Stimulated activated CD8-positive, alpha-beta memory T cell treated with anti-CD3 and anti-CD28 coated beads, Interleukin-4, amount 100 ng/mL, for 4 hours (primary cell): Measurements from ENCODE around the gene KIAA1549.
"Not testable (repeated sequence)": the region's sequence is repeated elsewhere in the genome, so short reads cannot be mapped to it uniquely, and the experiment has no call there.

Experiments used
- DNase-seq, 2 donors: peaks; one replicate each; pipeline ENCODE4 v3.0.0-alpha.2; 2020; ENCODE audit warnings: low read depth in 2 of 2, low spot score in 1 of 2

KIAA1549 gene

GRCh38 chr7:138981332-138982203, at the start of gene KIAA1549:
KIAA1549 (minus strand) TSS chr7:138981389; CDS start chr7:138981269, 120 bp downstream.
- DNase-seq: peak in 1 of 2 donors; percentile 13

GRCh38 chr7:139029353-139029752, 48.2 kb upstream of the KIAA1549 start:
- no peak for DNase-seq

GRCh38 chr7:139026551-139026950, 45.4 kb upstream of the KIAA1549 start:
- no peak for DNase-seq

- not testable (repeated sequence) for DNase-seq
These were observed 44.7 kb upstream of the KIAA1549 start for GRCh38 chr7:139025861-139026260.

GRCh38 chr7:139023076-139023475, 41.9 kb upstream of the KIAA1549 start:
- DNase-seq: no peak

GRCh38 chr7:139022286-139022685, 41.1 kb upstream of the KIAA1549 start:
- no peak for DNase-seq

- no peak for DNase-seq
These were observed 37.7 kb upstream of the KIAA1549 start for GRCh38 chr7:139018910-139019309.

GRCh38 chr7:139016931-139017511, 35.8 kb upstream of the KIAA1549 start:
- peak; percentile 28 to 32 for DNase-seq

GRCh38 chr7:139011373-139011772, 30.2 kb upstream of the KIAA1549 start:
- no peak for DNase-seq

GRCh38 chr7:139004321-139005090, 23.3 kb upstream of the KIAA1549 start:
- no peak for DNase-seq

GRCh38 chr7:138999414-138999813, 18.2 kb upstream of the KIAA1549 start:
- no peak for DNase-seq

GRCh38 chr7:138992052-138992531, 10.9 kb upstream of the KIAA1549 start:
- no peak for DNase-seq

- no peak for DNase-seq
These were observed 6.5 kb upstream of the KIAA1549 start for GRCh38 chr7:138987686-138988085.

GRCh38 chr7:138982204-138982623, 1.0 kb upstream of the KIAA1549 start:
- DNase-seq: no peak

- no peak for DNase-seq
These were observed 462 bp downstream of the KIAA1549 start for GRCh38 chr7:138980563-138981291.

GRCh38 chr7:138979988-138980562, 1.1 kb downstream of the KIAA1549 start:
- no peak for DNase-seq

GRCh38 chr7:138979226-138979979, 1.8 kb downstream of the KIAA1549 start:
- no peak for DNase-seq

GRCh38 chr7:138978541-138979184, 2.5 kb downstream of the KIAA1549 start:
- DNase-seq: no peak

GRCh38 chr7:138976161-138976560, 5.0 kb downstream of the KIAA1549 start:
- DNase-seq: not testable (repeated sequence)
